ENCODE measurements around the gene DAAM2. TPM values are rescaled to one million over a fixed set of nuclear protein-coding genes. Genes with fewer than 3 reads are reported as not detected.

Gene DAAM2
- total RNA-seq, 2 donors from 2014 or later: 10.1 to 12.2 TPM

GRCh38 chr6:39792540-39793450, 619 bp downstream of the DAAM2 start:
- WGBS, 2 donors: 12% methylated on average over 29 of the region's 29 CpGs
- H3K27me3 ChIP-seq: no peaks in the 10 kb centered on the region
- H3K9me3 ChIP-seq: no peaks in the 10 kb centered on the region
- peak overlapping the region in 3 of 4 donors; percentile 53 to 61 (median 53) for H3K27ac ChIP-seq
- peak in 1 of 7 experiments; percentile 3 for TF ChIP-seq CTCF (IDR thresholded peaks at IDR 0.05)
- peak in 1 of 3 donors; percentile 3 for TF ChIP-seq POLR2A (IDR thresholded peaks at IDR 0.05)
- peaks cover 29% of the 10 kb centered on the region for H3K4me1 ChIP-seq
- no peaks in the 10 kb centered on the region for H3K36me3 ChIP-seq (replicated peaks in 1 of 2; ENCODE audit: insufficient read depth in 1 of 2, low read depth in 2 of 2)
- intact Hi-C loops (cut with DNase I): no loop called here
- ATAC-seq: no peak
- peak overlapping the region; percentile 17 to 24 for H3K4me3 ChIP-seq
- DNase-seq: peak; percentile 10 to 32 (median 24)

DNA sequence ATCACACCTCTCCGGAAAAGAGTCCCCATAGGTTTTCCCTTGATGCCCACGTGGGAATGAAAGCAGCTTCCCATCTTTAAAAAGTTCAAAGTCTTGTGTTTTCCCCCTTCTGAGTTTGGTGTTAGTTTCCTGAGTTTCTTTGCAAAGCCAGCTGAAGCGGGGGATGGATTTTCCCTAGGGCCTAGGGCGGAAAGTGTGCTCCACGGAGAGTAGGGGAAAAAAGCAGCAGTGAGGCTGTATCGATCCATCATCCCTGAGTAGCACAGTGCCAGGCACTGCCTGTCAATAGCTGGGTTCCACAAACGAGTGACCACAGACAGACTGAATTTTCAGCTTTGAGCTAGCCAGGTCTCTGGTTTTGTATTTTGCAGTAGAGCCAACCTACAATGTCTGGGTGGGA, 1.3 kb downstream of the DAAM2 start:
- WGBS, 2 donors: 24 to 43% methylated on average over 7 of the region's 7 CpGs
- Histone ChIP-seq H3K4me1 (peaks cover 29% of the 10 kb centered on the region), H3K9me3 (no peaks in the 10 kb centered on the region), H3K27ac (no peak overlapping the region), H3K36me3 (replicated peaks in 1 of 2; ENCODE audit: insufficient read depth in 1 of 2, low read depth in 2 of 2) (no peaks in the 10 kb centered on the region), H3K4me3 (peak overlapping the region in 1 of 2 donors; percentile 17), H3K27me3 (no peaks in the 10 kb centered on the region)
- DNase-seq (no peak), ATAC-seq (no peak)
- intact Hi-C loops (cut with DNase I): no loop called here
- no peak for TF ChIP-seq CTCF (IDR thresholded peaks at IDR 0.05)
- no peak for TF ChIP-seq POLR2A (IDR thresholded peaks at IDR 0.05)

- Histone ChIP-seq H3K4me1 (peaks cover 29% of the 10 kb centered on the region), H3K4me3 (no peak overlapping the region), H3K27ac (no peak overlapping the region)
These were observed 2.1 kb downstream of the DAAM2 start for GRCh38 chr6:39794231-39794630.

DNA sequence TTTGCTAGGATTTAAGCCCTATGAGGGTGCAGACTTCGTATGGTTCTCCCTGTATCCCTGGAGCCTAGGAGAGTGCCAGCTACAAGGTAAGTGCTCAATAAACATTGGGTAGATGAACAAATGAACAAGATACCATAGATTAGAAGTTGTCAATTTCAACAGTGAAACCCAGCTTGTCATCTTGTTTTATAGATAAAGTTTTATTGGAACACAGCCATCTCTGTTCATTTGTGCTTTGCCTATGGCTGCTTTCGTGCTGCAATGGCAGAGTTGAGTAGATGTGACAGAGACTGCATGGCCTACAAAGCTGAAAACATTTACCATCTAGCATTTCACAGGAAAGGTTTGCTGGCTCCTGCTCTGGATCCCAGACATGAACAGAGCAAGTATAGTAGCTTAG, 5.6 kb downstream of the DAAM2 start:
- no peaks in the 10 kb centered on the region for H3K9me3 ChIP-seq
- peaks cover 26% of the 10 kb centered on the region for H3K4me1 ChIP-seq
- H3K27ac ChIP-seq: no peak overlapping the region
- ATAC-seq: no peak
- no peak for DNase-seq
- TF ChIP-seq POLR2A (IDR thresholded peaks at IDR 0.05): no peak
- no peak for TF ChIP-seq CTCF (IDR thresholded peaks at IDR 0.05)
- intact Hi-C loops (cut with DNase I): no loop called here
- no peaks in the 10 kb centered on the region for H3K36me3 ChIP-seq (replicated peaks in 1 of 2; ENCODE audit: insufficient read depth in 1 of 2, low read depth in 2 of 2)
- no peak overlapping the region for H3K4me3 ChIP-seq
- WGBS, 2 donors: 82 to 91% methylated on average over 2 of the region's 2 CpGs
- H3K27me3 ChIP-seq: no peaks in the 10 kb centered on the region

More at GRCh38 chr6:39794231-39794630, 2.1 kb downstream of the DAAM2 start:
- TF ChIP-seq POLR2A (IDR thresholded peaks at IDR 0.05) (no peak), CTCF (IDR thresholded peaks at IDR 0.05) (no peak)
- intact Hi-C loops (cut with DNase I): no loop called here
- no peak for DNase-seq
- no peaks in the 10 kb centered on the region for H3K27me3 ChIP-seq
- ATAC-seq: no peak
- 89 to 92% methylated on average over 5 of the region's 5 CpGs for WGBS, 2 donors
- H3K9me3 ChIP-seq: no peaks in the 10 kb centered on the region
- H3K36me3 ChIP-seq (replicated peaks in 1 of 2; ENCODE audit: insufficient read depth in 1 of 2, low read depth in 2 of 2): no peaks in the 10 kb centered on the region

All from body of pancreas (tissue), 4 donors.